ENCODE data around the gene FAM237A.

- no peak for TF ChIP-seq POLR2A (IDR thresholded peaks at IDR 0.05; ENCODE audit: low read length)
- no peak for TF ChIP-seq GATA1 (IDR thresholded peaks at IDR 0.05; ENCODE audit: low read depth, low read length)
Observed at GRCh38 chr2:206693399-206694137, 51.3 kb downstream of the FAM237A start.
